Stimulated activated naive B cell treated with anti-CD40 and anti-IgM and Interleukin-4, amounts not matched to agents 10 μg/mL and 1 μg/mL and 100 μg/mL, for 72 hours (primary cell): Measurements from ENCODE around the gene OR10H5.
"Not testable (repeated sequence)": the region's sequence is repeated elsewhere in the genome, so short reads cannot be mapped to it uniquely, and the experiment has no call there.

Experiments
- ATAC-seq, 2 donors: fragments of 150-1000 bp; cut with Tn5 transposase; replicated peaks; 2 replicates each; pipeline ENCODE4 v1.10.0; 2021; ENCODE audit warnings: moderate library complexity in 1 of 2
- DNase-seq: peaks from one replicate; pipeline ENCODE4 v3.0.0; 2021
- H3K27ac Mint-ChIP-seq: one replicate; pipeline ENCODE4 v1.8.0; 2022; ENCODE audit warnings: mild to moderate bottlenecking, mixed read lengths
- H3K27me3 Mint-ChIP-seq, 2 donors: one replicate each; pipeline ENCODE4 v1.8.0; 2022; ENCODE audit warnings: mixed read lengths in 2 of 2
- H3K36me3 Mint-ChIP-seq, 2 donors: one replicate each; pipeline ENCODE4 v1.8.0; 2022; ENCODE audit warnings: mixed read lengths in 2 of 2, mild to moderate bottlenecking in 1 of 2
- H3K4me1 Mint-ChIP-seq, 2 donors: one replicate each; pipeline ENCODE4 v1.8.0; 2022; ENCODE audit warnings: mixed read lengths in 2 of 2, mild to moderate bottlenecking in 1 of 2
- H3K4me3 Mint-ChIP-seq, 2 donors: one replicate each; pipeline ENCODE4 v1.8.0; 2022; ENCODE audit warnings: mild to moderate bottlenecking in 2 of 2, mixed read lengths in 2 of 2, moderate library complexity in 1 of 2
- H3K9me3 Mint-ChIP-seq, 2 donors: one replicate each; pipeline ENCODE4 v1.8.0; 2022; ENCODE audit warnings: mixed read lengths in 2 of 2, mild to moderate bottlenecking in 1 of 2

Gene OR10H5

GRCh38 chr19:15781661-15782060 is 5.8 kb upstream of the OR10H5 start:
- ATAC-seq (no peak), DNase-seq (no peak)
- Mint-ChIP-seq H3K27me3 (peaks cover 22 to 32% of the 10 kb centered on the region in 2 donors), H3K4me3 (no peak overlapping the region), H3K36me3 (no peaks in the 10 kb centered on the region), H3K4me1 (no peaks in the 10 kb centered on the region), H3K27ac (no peak overlapping the region), H3K9me3 (peaks cover 0 to 1% of the 10 kb centered on the region in 2 donors)

GRCh38 chr19:15782211-15782610 is 5.2 kb upstream of the OR10H5 start:
- Mint-ChIP-seq H3K27me3 (peaks cover 21 to 30% of the 10 kb centered on the region in 2 donors), H3K9me3 (peaks cover 0 to 1% of the 10 kb centered on the region in 2 donors), H3K27ac (no peak overlapping the region), H3K36me3 (no peaks in the 10 kb centered on the region), H3K4me3 (no peak overlapping the region), H3K4me1 (no peaks in the 10 kb centered on the region)
- ATAC-seq (no peak), DNase-seq (no peak)

GRCh38 chr19:15782896-15783295 is 4.6 kb upstream of the OR10H5 start:
- not testable (repeated sequence) for H3K27ac Mint-ChIP-seq, H3K4me1 Mint-ChIP-seq, ATAC-seq, H3K36me3 Mint-ChIP-seq, DNase-seq, H3K4me3 Mint-ChIP-seq, H3K9me3 Mint-ChIP-seq
- peaks cover 20 to 30% of the 10 kb centered on the region in 2 donors for H3K27me3 Mint-ChIP-seq

GRCh38 chr19:15788594-15789270 is 1.3 kb downstream of the OR10H5 start:
- Mint-ChIP-seq H3K9me3 (peaks cover 0 to 1% of the 10 kb centered on the region in 2 donors), H3K4me1 (no peaks in the 10 kb centered on the region), H3K27me3 (peaks cover 27 to 46% of the 10 kb centered on the region in 2 donors), H3K4me3 (no peak overlapping the region), H3K27ac (no peak overlapping the region), H3K36me3 (no peaks in the 10 kb centered on the region)
- ATAC-seq (no peak), DNase-seq (no peak)

GRCh38 chr19:15790096-15790495 is 2.6 kb downstream of the OR10H5 start:
- DNase-seq: no peak
- Mint-ChIP-seq H3K4me3 (no peak overlapping the region), H3K36me3 (no peaks in the 10 kb centered on the region), H3K27ac (no peak overlapping the region), H3K4me1 (no peaks in the 10 kb centered on the region), H3K9me3 (no peaks in the 10 kb centered on the region), H3K27me3 (peaks cover 34 to 45% of the 10 kb centered on the region in 2 donors)
- ATAC-seq: no peak

GRCh38 chr19:15794279-15794678 is 6.8 kb downstream of the OR10H5 start:
- H3K9me3 Mint-ChIP-seq, DNase-seq, H3K36me3 Mint-ChIP-seq, H3K4me3 Mint-ChIP-seq, ATAC-seq, H3K4me1 Mint-ChIP-seq, H3K27ac Mint-ChIP-seq: not testable (repeated sequence)
- peaks cover 36 to 57% of the 10 kb centered on the region in 2 donors for H3K27me3 Mint-ChIP-seq

- no peak overlapping the region for H3K27ac Mint-ChIP-seq
- no peak overlapping the region for H3K4me3 Mint-ChIP-seq
- no peaks in the 10 kb centered on the region for H3K36me3 Mint-ChIP-seq
- no peaks in the 10 kb centered on the region for H3K9me3 Mint-ChIP-seq
- peaks cover 59 to 65% of the 10 kb centered on the region in 2 donors for H3K27me3 Mint-ChIP-seq
- ATAC-seq (no peak), DNase-seq (no peak)
- H3K4me1 Mint-ChIP-seq: peaks cover 0 to 1% of the 10 kb centered on the region in 2 donors
These were observed 22.9 kb downstream of the OR10H5 start for GRCh38 chr19:15810335-15810734.

- H3K4me1 Mint-ChIP-seq: peaks cover 0 to 1% of the 10 kb centered on the region in 2 donors
- no peak for ATAC-seq
- no peak overlapping the region for H3K4me3 Mint-ChIP-seq
- no peaks in the 10 kb centered on the region for H3K9me3 Mint-ChIP-seq
- no peak overlapping the region for H3K27ac Mint-ChIP-seq
- no peaks in the 10 kb centered on the region for H3K36me3 Mint-ChIP-seq
- H3K27me3 Mint-ChIP-seq: peaks cover 59 to 65% of the 10 kb centered on the region in 2 donors
- DNase-seq: no peak
These were observed 24.0 kb downstream of the OR10H5 start for GRCh38 chr19:15811476-15811875.

- H3K27me3 Mint-ChIP-seq: peaks cover 53 to 58% of the 10 kb centered on the region in 2 donors
- H3K9me3 Mint-ChIP-seq: no peaks in the 10 kb centered on the region
- no peak overlapping the region for H3K4me3 Mint-ChIP-seq
- no peak for DNase-seq
- peaks cover 0 to 1% of the 10 kb centered on the region in 2 donors for H3K4me1 Mint-ChIP-seq
- ATAC-seq: no peak
- H3K27ac Mint-ChIP-seq: no peak overlapping the region
- H3K36me3 Mint-ChIP-seq: no peaks in the 10 kb centered on the region
These were observed 24.7 kb downstream of the OR10H5 start for GRCh38 chr19:15812060-15812722.

GRCh38 chr19:15813916-15814315 is 26.5 kb downstream of the OR10H5 start:
- Mint-ChIP-seq H3K9me3 (no peaks in the 10 kb centered on the region), H3K4me3 (no peak overlapping the region), H3K4me1 (peaks cover 0 to 1% of the 10 kb centered on the region in 2 donors), H3K27me3 (peaks cover 40 to 59% of the 10 kb centered on the region in 2 donors), H3K27ac (no peak overlapping the region), H3K36me3 (no peaks in the 10 kb centered on the region)
- DNase-seq: no peak
- ATAC-seq: no peak

GRCh38 chr19:15815306-15815705 is 27.8 kb downstream of the OR10H5 start, which contains the start of gene OR10H1:
OR10H1 (minus strand) TSS chr19:15815664; CDS start chr19:15808037, 7,627 bp downstream.
- peaks cover 0 to 1% of the 10 kb centered on the region in 2 donors for H3K4me1 Mint-ChIP-seq
- H3K9me3 Mint-ChIP-seq: no peaks in the 10 kb centered on the region
- H3K27me3 Mint-ChIP-seq: peaks cover 47 to 63% of the 10 kb centered on the region in 2 donors
- H3K27ac Mint-ChIP-seq: no peak within 1 kb of the TSS
- H3K36me3 Mint-ChIP-seq: no peaks in the 10 kb centered on the region
- ATAC-seq (no peak), DNase-seq (no peak)
- no peak within 1 kb of the TSS for H3K4me3 Mint-ChIP-seq

- no peaks in the 10 kb centered on the region for H3K4me1 Mint-ChIP-seq
- no peak overlapping the region for H3K4me3 Mint-ChIP-seq
- no peaks in the 10 kb centered on the region for H3K36me3 Mint-ChIP-seq
- H3K27ac Mint-ChIP-seq: no peak overlapping the region
- H3K27me3 Mint-ChIP-seq: peaks cover 8 to 27% of the 10 kb centered on the region in 2 donors
- no peaks in the 10 kb centered on the region for H3K9me3 Mint-ChIP-seq
- DNase-seq: no peak
- ATAC-seq: no peak
These were observed 33.2 kb downstream of the OR10H5 start for GRCh38 chr19:15820646-15821045.

GRCh38 chr19:15825753-15826152 is 38.3 kb downstream of the OR10H5 start:
- Mint-ChIP-seq H3K36me3 (no peaks in the 10 kb centered on the region), H3K27me3 (peaks cover 18 to 24% of the 10 kb centered on the region in 2 donors), H3K27ac (no peak overlapping the region), H3K4me1 (peaks cover 0 to 2% of the 10 kb centered on the region in 2 donors), H3K9me3 (no peaks in the 10 kb centered on the region), H3K4me3 (no peak overlapping the region)
- ATAC-seq: no peak
- no peak for DNase-seq

GRCh38 chr19:15828121-15828610 is 40.7 kb downstream of the OR10H5 start:
- no peaks in the 10 kb centered on the region for H3K9me3 Mint-ChIP-seq
- H3K27ac Mint-ChIP-seq: no peak overlapping the region
- no peak for DNase-seq
- H3K4me1 Mint-ChIP-seq: peaks cover 0 to 2% of the 10 kb centered on the region in 2 donors
- no peaks in the 10 kb centered on the region for H3K36me3 Mint-ChIP-seq
- H3K4me3 Mint-ChIP-seq: no peak overlapping the region
- H3K27me3 Mint-ChIP-seq: peaks cover 18% of the 10 kb centered on the region in 2 donors
- no peak for ATAC-seq
